ENCODE results near the gene PIGV.
"Not testable (repeated sequence)": the region's sequence is repeated elsewhere in the genome, so short reads cannot be mapped to it uniquely, and the experiment has no call there.

The PIGV gene

GRCh38 chr1:26837665-26838064 is 49.9 kb downstream of the PIGV start:
- not testable (repeated sequence) for DNase-seq

DNA sequence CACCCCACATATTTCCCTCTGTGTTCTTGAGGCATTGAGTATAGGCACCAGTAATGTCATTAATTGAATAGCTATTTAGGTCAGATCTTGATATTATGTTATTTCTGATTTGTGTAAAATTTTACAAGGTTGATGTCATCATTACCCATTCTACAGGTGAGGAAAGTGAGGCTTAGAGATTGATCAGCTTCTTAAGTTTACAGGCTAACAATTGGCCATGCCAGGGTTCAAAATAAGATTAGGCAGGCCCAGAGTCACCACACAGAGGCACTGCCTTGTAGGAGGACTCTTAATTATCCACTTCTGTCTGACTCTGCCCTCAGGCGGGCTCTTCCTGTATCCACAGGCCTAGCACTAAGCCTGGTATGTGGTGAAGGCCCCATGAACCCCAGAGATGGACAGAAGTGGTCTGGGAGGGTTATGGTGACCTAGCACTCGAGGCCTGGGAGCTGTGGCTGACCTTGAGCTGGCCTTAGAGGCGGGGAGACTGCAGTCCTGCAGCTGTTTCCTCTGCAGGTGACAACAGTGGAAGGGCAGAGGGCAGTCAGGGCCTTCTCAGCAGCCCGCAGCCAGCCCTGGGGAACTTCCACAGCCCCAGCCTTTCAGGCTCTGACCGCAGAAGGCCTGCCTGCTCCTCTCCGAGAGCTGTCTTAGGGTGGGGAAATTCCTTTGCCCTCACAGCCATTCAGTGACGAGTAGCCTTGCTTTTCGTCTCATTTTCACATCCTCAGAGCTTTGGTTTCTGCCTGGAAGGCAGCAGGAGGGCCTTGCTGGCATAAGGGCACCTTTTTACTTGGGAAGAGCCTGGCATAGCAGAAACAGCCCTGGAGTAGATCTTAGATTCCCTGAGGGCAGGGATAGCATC is 51.0 kb downstream of the PIGV start:
- peak; percentile 62 for DNase-seq

- no peak for DNase-seq
Observed at GRCh38 chr1:26839339-26839722, 51.6 kb downstream of the PIGV start.

DNA sequence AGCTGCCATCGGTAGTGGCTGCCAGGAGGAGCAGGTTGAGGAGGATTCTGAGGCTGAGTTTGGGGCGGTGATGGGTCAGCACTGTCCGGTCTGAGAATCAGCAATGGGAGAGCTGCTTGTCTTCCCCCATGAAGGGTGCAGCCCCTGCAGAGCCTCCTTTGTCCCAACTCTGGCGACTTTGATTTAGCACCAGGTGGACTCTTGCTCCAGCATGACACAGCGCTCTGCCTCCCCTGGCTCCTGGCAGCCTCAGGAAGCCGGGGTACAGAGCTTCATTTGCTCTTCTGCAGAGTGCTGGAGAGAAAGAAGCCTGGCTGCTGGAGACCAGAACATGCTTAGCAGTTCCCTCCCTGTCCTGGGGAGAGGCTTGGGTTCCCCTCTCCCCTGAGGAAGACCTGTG is 52.0 kb downstream of the PIGV start:
- no peak for DNase-seq

- DNase-seq = no peak
Observed at GRCh38 chr1:26844424-26845196, 56.9 kb downstream of the PIGV start.

DNA sequence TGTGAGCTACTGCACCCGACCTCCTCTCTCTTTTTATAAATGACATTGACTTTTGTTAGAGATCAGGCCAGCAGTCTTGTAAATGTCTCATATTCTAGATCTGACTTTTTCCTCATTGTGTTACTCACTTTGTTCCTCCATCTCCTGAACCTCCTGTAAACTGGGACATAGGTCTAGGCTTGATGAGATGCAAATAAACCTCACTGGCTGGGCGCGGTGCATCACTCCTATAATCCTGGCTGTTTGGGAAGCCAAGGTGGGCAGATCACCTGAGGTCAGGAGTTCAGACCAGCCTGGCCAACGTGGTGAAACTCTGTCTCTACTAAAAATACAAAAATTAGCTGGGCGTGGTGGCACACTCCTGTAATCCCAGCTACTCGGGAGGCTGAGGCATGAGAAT is 60.1 kb downstream of the PIGV start:
- not testable (repeated sequence) for DNase-seq

Measured in CD4-positive, alpha-beta T cell treated with Interleukin-15 for 1 hour (primary cell).